Fibroblast of peridontal ligament (primary cell): ENCODE measurements around the gene SORBS2.

ENCODE experiments used
- DNase-seq: peaks from one replicate; pipeline ENCODE4 v3.0.0-alpha.2; 2010; ENCODE audit errors: extremely low read depth

SORBS2 gene

GRCh38 chr4:185672618-185673017, 139.4 kb downstream of the SORBS2 start:
- peak; percentile 28 for DNase-seq

GRCh38 chr4:185672151-185672550, 139.8 kb downstream of the SORBS2 start:
- no peak for DNase-seq

- DNase-seq: no peak
Observed at GRCh38 chr4:185671496-185671895, 140.5 kb downstream of the SORBS2 start.

GRCh38 chr4:185671066-185671465, 140.9 kb downstream of the SORBS2 start:
- no peak for DNase-seq

GRCh38 chr4:185669288-185669687, 142.7 kb downstream of the SORBS2 start:
- DNase-seq: no peak

GRCh38 chr4:185666156-185666555, 145.8 kb downstream of the SORBS2 start:
- DNase-seq: no peak

GRCh38 chr4:185665655-185666054, 146.3 kb downstream of the SORBS2 start:
- DNase-seq: no peak

- DNase-seq: no peak
Observed at GRCh38 chr4:185664481-185664880, 147.5 kb downstream of the SORBS2 start.

GRCh38 chr4:185662030-185662778, 149.8 kb downstream of the SORBS2 start:
- DNase-seq: no peak

- DNase-seq: no peak
Observed at GRCh38 chr4:185660340-185660739, 151.7 kb downstream of the SORBS2 start.

GRCh38 chr4:185657699-185658098, 154.3 kb downstream of the SORBS2 start:
- no peak for DNase-seq

GRCh38 chr4:185657183-185657582, 154.8 kb downstream of the SORBS2 start:
- DNase-seq: no peak

GRCh38 chr4:185656467-185656931, 155.5 kb downstream of the SORBS2 start:
- peak; percentile 69 for DNase-seq

GRCh38 chr4:185654965-185655554, 156.9 kb downstream of the SORBS2 start:
- DNase-seq: peak; percentile 27

GRCh38 chr4:185654311-185654710, 157.7 kb downstream of the SORBS2 start:
- no peak for DNase-seq

- DNase-seq: no peak
Observed at GRCh38 chr4:185651851-185652250, 160.1 kb downstream of the SORBS2 start.

GRCh38 chr4:185651137-185651677, 160.8 kb downstream of the SORBS2 start:
- DNase-seq: no peak

- DNase-seq: no peak
Observed at GRCh38 chr4:185648631-185649030, 163.4 kb downstream of the SORBS2 start.

- no peak for DNase-seq
Observed at GRCh38 chr4:185645403-185645802, 166.6 kb downstream of the SORBS2 start.

GRCh38 chr4:185644408-185644807, 167.6 kb downstream of the SORBS2 start:
- no peak for DNase-seq

- DNase-seq: no peak
Observed at GRCh38 chr4:185642907-185643306, 169.1 kb downstream of the SORBS2 start.

- DNase-seq: peak; percentile 92
Observed at GRCh38 chr4:185640811-185641675, 171.0 kb downstream of the SORBS2 start.
